HG03571 (cell line): ENCODE measurements around the gene SIK1.
"Not testable (repeated sequence)": the region's sequence is repeated elsewhere in the genome, so short reads cannot be mapped to it uniquely, and the experiment has no call there.

Source experiments
- ATAC-seq: cut with Tn5 transposase; IDR thresholded peaks from one replicate; pipeline ENCODE4 v1.9.1; 2021; ENCODE audit not compliant: unreplicated experiment

SIK1 gene

GRCh38 chr21:43426404-43427241 lies at the start of gene SIK1:
Gene SIK1 (minus strand): TSS chr21:43427131. CDS start chr21:43426178, 953 bp downstream.
- not testable (repeated sequence) for ATAC-seq

- ATAC-seq = not testable (repeated sequence)
Observed at GRCh38 chr21:43471597-43472242, 44.8 kb upstream of the SIK1 start.

- ATAC-seq = not testable (repeated sequence)
Observed at GRCh38 chr21:43469719-43470458, 43.0 kb upstream of the SIK1 start.

- no peak for ATAC-seq
Observed at GRCh38 chr21:43467785-43468184, 40.9 kb upstream of the SIK1 start.

GRCh38 chr21:43465159-43465558 lies 38.2 kb upstream of the SIK1 start:
- ATAC-seq = not testable (repeated sequence)

GRCh38 chr21:43463498-43464261 lies 36.7 kb upstream of the SIK1 start:
- ATAC-seq = not testable (repeated sequence)

- not testable (repeated sequence) for ATAC-seq
Observed at GRCh38 chr21:43462932-43463331, 36.0 kb upstream of the SIK1 start.

GRCh38 chr21:43460475-43460874 lies 33.5 kb upstream of the SIK1 start:
- ATAC-seq = not testable (repeated sequence)

GRCh38 chr21:43458995-43459394 lies 32.1 kb upstream of the SIK1 start:
- not testable (repeated sequence) for ATAC-seq

GRCh38 chr21:43456616-43457314 lies 29.8 kb upstream of the SIK1 start:
- ATAC-seq = not testable (repeated sequence)

- not testable (repeated sequence) for ATAC-seq
Observed at GRCh38 chr21:43455717-43456116, 28.8 kb upstream of the SIK1 start.

- not testable (repeated sequence) for ATAC-seq
Observed at GRCh38 chr21:43454176-43454575, 27.2 kb upstream of the SIK1 start.

GRCh38 chr21:43451850-43452249 lies 24.9 kb upstream of the SIK1 start:
- not testable (repeated sequence) for ATAC-seq

- ATAC-seq = not testable (repeated sequence)
Observed at GRCh38 chr21:43450287-43450686, 23.4 kb upstream of the SIK1 start.

- ATAC-seq = not testable (repeated sequence)
Observed at GRCh38 chr21:43447353-43447977, 20.5 kb upstream of the SIK1 start.

GRCh38 chr21:43446277-43446932 lies 19.5 kb upstream of the SIK1 start:
- not testable (repeated sequence) for ATAC-seq

GRCh38 chr21:43444524-43444923 lies 17.6 kb upstream of the SIK1 start:
- ATAC-seq = not testable (repeated sequence)

GRCh38 chr21:43442571-43442970 lies 15.6 kb upstream of the SIK1 start:
- ATAC-seq = not testable (repeated sequence)
